KMS-11 (cell line): Measurements from ENCODE around the gene RASGEF1B.

Source experiments
- H2AFZ ChIP-seq: fragments of 200-600 bp; sonication (generic); 2 replicates; pipeline ENCODE4 v1.6.1; 2016; ENCODE audit warnings: antibody characterized with exemption, mixed run types, low read depth
- H3K27ac ChIP-seq: fragments of 200-600 bp; sonication (generic); 2 replicates; pipeline ENCODE4 v1.6.1; 2016; ENCODE audit warnings: mild to moderate bottlenecking, mixed run types
- H3K27me3 ChIP-seq: fragments of 200-600 bp; sonication (generic); 2 replicates; pipeline ENCODE4 v1.6.1; 2017; ENCODE audit warnings: mild to moderate bottlenecking, low read depth, mixed run types, moderate library complexity; ENCODE audit not compliant: insufficient read depth
- H3K36me3 ChIP-seq: fragments of 200-600 bp; sonication (generic); 2 replicates; pipeline ENCODE4 v1.6.1; 2017; ENCODE audit warnings: mild to moderate bottlenecking, mixed run types; ENCODE audit not compliant: insufficient read depth
- H3K4me1 ChIP-seq: fragments of 200-600 bp; sonication (generic); 2 replicates; pipeline ENCODE4 v1.6.1; 2016; ENCODE audit warnings: mild to moderate bottlenecking, low read depth, mixed run types; ENCODE audit not compliant: poor library complexity, severe bottlenecking
- H3K4me2 ChIP-seq: fragments of 200-600 bp; sonication (generic); 2 replicates; pipeline ENCODE4 v1.7.0; 2016; ENCODE audit warnings: mild to moderate bottlenecking, mixed run types
- H3K4me3 ChIP-seq: fragments of 200-600 bp; sonication (generic); IDR thresholded peaks from 2 replicates; pipeline ENCODE4 v1.6.1; 2017; ENCODE audit warnings: low read depth, low read length, mixed read lengths; ENCODE audit not compliant: insufficient read depth
- H3K79me2 ChIP-seq: fragments of 200-600 bp; sonication (generic); 2 replicates; pipeline ENCODE4 v1.6.1; 2016; ENCODE audit warnings: low read depth, mixed run types; ENCODE audit not compliant: insufficient read depth
- H3K9ac ChIP-seq: fragments of 200-600 bp; sonication (generic); 2 replicates; pipeline ENCODE4 v1.6.1; 2016; ENCODE audit warnings: mild to moderate bottlenecking, mixed run types
- H4K20me1 ChIP-seq: fragments of 200-600 bp; sonication (generic); 2 replicates; pipeline ENCODE4 v1.6.1; 2016; ENCODE audit warnings: mild to moderate bottlenecking, mixed run types; ENCODE audit not compliant: insufficient read depth
- CTCF ChIP-seq: fragments of 200-600 bp; sonication (generic); conservative IDR thresholded peaks from 2 replicates; pipeline ENCODE4 v1.6.1; 2017; ENCODE audit warnings: low read depth, mild to moderate bottlenecking, antibody characterized with exemption, low read length, moderate library complexity, mixed read lengths

Gene RASGEF1B

DNA sequence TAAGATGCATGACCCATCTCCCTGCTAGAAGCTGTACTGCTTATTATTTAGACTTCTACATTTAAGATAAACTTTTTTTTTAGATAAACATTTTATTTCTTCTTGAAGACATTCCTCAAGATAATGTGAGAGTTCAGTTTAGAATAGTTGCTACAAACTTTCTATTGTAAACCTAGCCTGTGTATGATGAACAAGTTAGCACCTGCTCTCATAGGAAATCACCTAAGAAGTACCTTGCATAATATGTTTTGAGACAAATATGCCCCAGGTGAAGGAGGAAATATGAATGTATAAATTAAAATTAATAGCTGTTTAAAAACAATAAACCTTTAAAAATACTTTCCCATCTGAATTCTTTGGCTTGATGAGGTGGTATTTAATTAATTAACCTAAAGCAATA is 35.6 kb downstream of the RASGEF1B start:
- Histone ChIP-seq H3K4me3 (no peak overlapping the region), H2AFZ (no peak overlapping the region), H3K27me3 (no peaks in the 10 kb centered on the region), H3K4me1 (no peaks in the 10 kb centered on the region), H3K79me2 (no peaks in the 10 kb centered on the region), H4K20me1 (no peaks in the 10 kb centered on the region), H3K27ac (no peak overlapping the region), H3K9ac (no peak overlapping the region), H3K4me2 (no peak overlapping the region), H3K36me3 (peaks cover 14% of the 10 kb centered on the region; the same call in 1 of the 2 replicates)
- no peak for TF ChIP-seq CTCF

DNA sequence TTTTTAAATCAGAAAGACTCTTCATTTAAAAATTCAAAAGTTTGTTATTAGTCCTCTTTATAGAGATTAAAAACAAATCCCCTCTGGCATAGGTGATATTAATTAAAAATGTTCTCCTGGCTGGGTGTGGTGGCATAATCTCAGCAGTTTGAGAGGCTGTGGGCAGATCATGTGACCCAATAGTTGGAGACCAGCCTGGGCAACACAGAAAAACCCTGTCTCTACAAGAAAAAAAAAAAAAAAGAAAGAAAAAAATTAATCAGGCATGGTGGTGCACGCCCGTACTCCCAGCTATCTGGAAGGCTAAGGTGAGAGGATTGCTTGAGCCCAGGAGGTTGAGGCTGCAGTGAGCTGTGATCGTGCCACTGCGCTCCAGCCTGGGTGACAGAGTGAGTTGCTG is 38.9 kb downstream of the RASGEF1B start:
- H3K4me3 ChIP-seq: no peak overlapping the region
- H3K79me2 ChIP-seq: no peaks in the 10 kb centered on the region
- no peaks in the 10 kb centered on the region for H3K4me1 ChIP-seq
- no peak overlapping the region for H3K27ac ChIP-seq
- no peak overlapping the region for H3K9ac ChIP-seq
- TF ChIP-seq CTCF: no peak
- no peaks in the 10 kb centered on the region for H3K27me3 ChIP-seq
- H2AFZ ChIP-seq: no peak overlapping the region
- peaks cover 11% of the 10 kb centered on the region; the same call in 1 of the 2 replicates for H3K36me3 ChIP-seq
- no peak overlapping the region for H3K4me2 ChIP-seq
- no peaks in the 10 kb centered on the region for H4K20me1 ChIP-seq

DNA sequence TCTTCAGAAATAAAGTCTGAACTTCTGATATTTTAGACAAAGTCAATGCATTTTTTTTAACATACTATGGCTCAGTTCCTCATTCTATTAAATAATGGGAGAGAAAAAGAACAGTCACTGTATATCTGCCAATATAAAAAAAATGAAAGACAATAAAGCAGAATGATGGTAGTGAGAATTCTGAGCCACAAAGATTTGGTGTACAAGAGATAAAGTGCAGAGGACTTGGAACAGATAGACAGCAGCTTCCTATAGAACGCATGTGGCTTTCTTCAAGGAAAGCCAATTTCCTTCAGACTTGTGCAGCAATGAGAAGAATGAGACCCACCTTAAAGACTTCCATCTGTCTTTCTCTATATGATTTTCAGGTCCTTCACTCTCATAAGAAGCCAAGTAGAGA is 39.7 kb downstream of the RASGEF1B start:
- no peaks in the 10 kb centered on the region for H3K27me3 ChIP-seq
- no peak overlapping the region for H3K27ac ChIP-seq
- no peak overlapping the region for H3K4me2 ChIP-seq
- no peak for TF ChIP-seq CTCF
- H2AFZ ChIP-seq: no peak overlapping the region
- no peaks in the 10 kb centered on the region for H3K79me2 ChIP-seq
- H3K4me1 ChIP-seq: no peaks in the 10 kb centered on the region
- H4K20me1 ChIP-seq: no peaks in the 10 kb centered on the region
- H3K4me3 ChIP-seq: no peak overlapping the region
- H3K36me3 ChIP-seq: peaks cover 10% of the 10 kb centered on the region; the same call in 1 of the 2 replicates
- H3K9ac ChIP-seq: no peak overlapping the region

- Histone ChIP-seq H4K20me1 (no peaks in the 10 kb centered on the region), H3K4me3 (no peak overlapping the region), H3K4me2 (no peak overlapping the region), H3K9ac (no peak overlapping the region), H3K27ac (no peak overlapping the region), H3K79me2 (no peaks in the 10 kb centered on the region), H3K36me3 (peaks cover 6% of the 10 kb centered on the region; the same call in 1 of the 2 replicates), H3K4me1 (no peaks in the 10 kb centered on the region), H2AFZ (no peak overlapping the region), H3K27me3 (no peaks in the 10 kb centered on the region)
- no peak for TF ChIP-seq CTCF
Observed at GRCh38 chr4:81429607-81430006, 42.1 kb downstream of the RASGEF1B start.
